Right ventricle myocardium inferior (tissue), 1 donor: ENCODE measurements around the gene ZBTB21. TPM values are rescaled to one million over a fixed set of nuclear protein-coding genes. Genes with fewer than 3 reads are reported as not detected.
"Not testable (repeated sequence)": the region's sequence is repeated elsewhere in the genome, so short reads cannot be mapped to it uniquely, and the experiment has no call there.

Experiments used
- ATAC-seq: fragments of 200-7000 bp; cut with Tn5 transposase; one replicate; pipeline ENCODE4 v1.9.1; 2020; ENCODE audit warnings: mild to moderate bottlenecking, moderate library complexity
- DNase-seq: peaks from one replicate; pipeline ENCODE4 v3.0.0; 2021; ENCODE audit errors: missing footprints
- intact Hi-C: fragments of 100-400 bp; cut with DNase I; formaldehyde crosslinking; loops from one replicate; pipeline ENCODE4 v1.11.0; 2022
- total RNA-seq: library from RNA; stranded (reverse); fragmentation: NEBNext Ultra II Directional; extraction: Animal tissue kit (Norgen Biotek cat#: 25700); gene quantifications from one replicate; pipeline ENCODE4 v1.2.1, GENCODE V29; 2021
- donor health status: DM: no; HTN: yes; CAD: no; lungs with severe emphysema.

Gene ZBTB21
- total RNA-seq, 1 donor from 2014 or later: 6.1 TPM

DNA sequence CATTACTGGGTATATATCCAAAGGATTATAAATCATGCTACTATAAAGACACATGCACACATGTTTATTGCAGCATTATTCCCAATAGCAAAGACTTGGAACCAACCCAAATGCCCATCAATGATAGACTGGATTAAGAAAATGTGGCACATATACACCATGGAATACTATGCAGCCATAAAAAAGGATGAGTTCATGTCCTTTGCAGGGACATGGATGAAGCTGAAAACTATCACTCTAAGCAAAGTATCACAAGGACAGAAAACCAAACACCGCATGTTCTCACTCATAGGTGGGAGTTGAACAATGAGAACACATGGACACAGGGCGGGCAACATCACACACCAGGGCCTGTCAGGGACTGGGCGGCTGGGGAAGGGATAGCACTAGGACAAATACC, 60.5 kb downstream of the ZBTB21 start:
- DNase-seq, ATAC-seq, intact Hi-C loops: not testable (repeated sequence)

DNA sequence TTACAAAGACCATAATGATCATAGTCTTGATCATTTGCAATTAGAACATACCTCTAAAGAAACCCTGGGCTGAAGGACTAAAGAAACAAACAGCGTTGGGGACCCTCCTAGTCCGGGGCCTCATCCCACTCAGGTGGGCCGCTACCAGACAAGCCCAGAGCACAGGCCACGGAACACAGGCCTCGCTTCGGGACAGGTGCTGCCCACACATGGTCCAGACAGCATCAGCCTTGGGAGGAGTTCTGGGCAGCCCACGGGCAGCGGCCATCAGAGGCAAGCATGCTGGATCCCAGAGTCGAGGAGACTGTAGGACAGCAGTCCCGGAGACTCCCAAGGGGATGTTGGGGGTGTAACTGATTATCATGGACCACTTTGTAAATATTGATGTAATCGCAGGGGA, 61.3 kb downstream of the ZBTB21 start:
- intact Hi-C loops: no loop called here
- DNase-seq (no peak), ATAC-seq (no peak)

DNA sequence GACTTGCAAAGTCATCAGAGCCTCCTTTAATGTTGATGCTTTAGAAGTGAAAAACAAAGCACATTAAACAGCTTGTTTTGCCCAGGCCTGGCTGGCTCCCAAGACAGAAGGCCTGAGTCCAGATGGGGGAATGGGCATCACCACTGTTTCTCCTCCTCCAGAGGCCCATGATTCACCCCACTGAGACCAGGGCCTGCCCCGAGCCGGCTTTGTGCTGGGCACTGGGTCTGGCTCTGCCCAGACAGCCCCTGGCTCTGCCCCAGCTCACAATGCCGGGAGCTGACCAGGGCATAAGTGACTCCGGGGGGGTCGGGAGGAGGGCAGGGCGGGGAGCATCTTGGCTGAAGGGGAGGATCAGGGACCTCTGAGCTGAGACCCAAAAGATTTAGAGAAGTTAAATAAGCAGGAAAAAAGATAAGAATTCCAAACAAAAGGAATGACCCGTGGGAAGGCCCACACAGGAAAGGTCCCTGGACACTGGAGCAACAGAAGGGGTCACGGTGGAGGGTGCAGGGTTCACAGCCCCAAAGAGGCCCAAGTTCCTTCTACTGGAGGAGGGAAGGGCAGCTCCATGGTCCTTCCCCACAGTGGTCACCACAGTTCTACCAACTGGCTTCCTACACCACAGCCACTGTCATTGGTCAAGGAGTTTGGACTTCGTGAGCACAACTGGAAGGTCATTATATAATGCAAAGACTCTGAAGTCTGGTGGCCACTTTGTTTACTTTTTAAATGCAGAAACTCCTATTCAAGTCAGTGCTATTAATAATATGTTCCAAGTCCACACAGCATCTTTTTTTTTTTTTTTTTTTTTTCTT, 61.9 kb downstream of the ZBTB21 start:
- no peak for DNase-seq
- intact Hi-C loops: no loop called here
- ATAC-seq: peak; percentile 35

DNA sequence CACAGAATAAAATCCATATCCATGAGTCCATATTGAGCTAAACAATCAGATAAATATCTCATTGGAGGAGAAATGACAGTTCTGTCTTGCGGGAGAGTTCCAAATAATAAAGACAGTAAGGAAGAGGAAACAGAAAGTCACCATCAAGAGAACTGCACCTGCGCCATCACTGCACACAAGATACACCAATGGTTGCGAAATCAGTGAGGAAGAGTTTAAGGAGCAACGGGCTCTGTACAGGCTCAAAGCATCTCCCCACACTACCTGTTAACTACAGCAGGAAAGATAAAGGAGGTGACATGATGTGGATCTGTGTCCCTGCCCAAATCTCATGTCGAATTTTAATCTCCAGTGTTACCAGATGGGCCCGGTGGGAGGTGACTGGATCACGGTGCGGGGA, 64.2 kb downstream of the ZBTB21 start:
- DNase-seq (no peak), ATAC-seq (no peak)
- intact Hi-C loops: no loop called here

DNA sequence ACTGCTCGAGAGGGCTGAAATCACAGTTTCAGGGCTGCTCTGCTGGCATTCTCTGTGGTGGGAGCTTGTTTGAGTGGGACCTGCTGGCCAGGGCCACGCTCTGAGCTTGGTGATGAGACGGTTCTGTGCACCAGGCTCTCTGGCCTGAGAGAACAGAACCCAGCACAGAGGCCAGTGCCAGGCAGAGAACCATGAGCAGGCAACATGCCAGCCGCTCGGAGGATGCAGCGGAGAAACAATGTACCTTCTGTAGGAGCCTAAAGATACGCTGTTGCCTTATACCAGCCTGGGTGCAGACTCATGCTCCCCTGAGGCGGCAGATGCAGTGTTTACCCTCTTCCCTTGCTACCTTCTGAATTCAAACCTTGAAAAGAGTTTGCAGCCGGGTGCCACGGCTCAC, 66.3 kb downstream of the ZBTB21 start:
- ATAC-seq (no peak), DNase-seq (no peak)
- intact Hi-C loops: no loop called here

DNA sequence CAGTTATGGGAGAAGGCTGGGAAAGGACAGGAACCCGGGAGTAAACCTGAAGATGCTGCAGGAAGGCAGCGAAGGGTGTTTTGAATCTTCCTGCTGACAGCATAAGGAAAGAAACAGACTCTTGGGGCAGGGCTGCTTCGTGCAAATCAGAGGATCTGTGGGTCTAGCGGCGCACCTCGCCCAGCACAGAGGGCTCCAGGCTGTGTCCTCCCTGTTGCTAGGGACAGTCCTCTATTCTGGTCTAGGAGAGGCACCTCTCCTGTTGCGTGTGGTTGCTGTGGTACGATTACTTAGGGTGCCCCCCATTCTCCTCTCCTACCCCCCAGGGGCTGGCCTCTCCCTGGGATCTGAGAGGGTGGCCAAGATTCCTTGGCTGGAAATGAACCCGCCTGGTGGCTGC, 67.7 kb downstream of the ZBTB21 start:
- no peak for ATAC-seq
- no peak for DNase-seq
- intact Hi-C loops: no loop called here

DNA sequence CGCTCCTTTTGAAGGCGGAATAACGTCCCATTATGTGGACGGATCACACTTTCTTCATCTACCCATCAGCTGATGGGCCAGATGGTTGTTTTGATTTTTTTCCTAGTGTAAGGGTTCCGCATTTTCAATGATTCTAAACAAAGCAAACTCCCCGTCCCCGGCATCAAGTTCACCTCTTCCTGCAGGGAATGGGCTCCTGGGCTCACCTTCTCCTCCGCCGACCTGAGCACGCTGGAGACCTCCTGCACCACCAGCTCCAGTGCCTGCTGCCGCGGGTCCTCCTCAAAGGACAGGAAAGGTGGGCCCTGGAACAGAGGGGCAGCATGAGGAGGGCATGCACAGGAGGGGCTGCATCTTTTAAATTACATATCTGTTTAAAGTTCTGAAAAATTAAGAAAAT, 68.2 kb downstream of the ZBTB21 start:
- no peak for DNase-seq
- intact Hi-C loops: no loop called here
- no peak for ATAC-seq

DNA sequence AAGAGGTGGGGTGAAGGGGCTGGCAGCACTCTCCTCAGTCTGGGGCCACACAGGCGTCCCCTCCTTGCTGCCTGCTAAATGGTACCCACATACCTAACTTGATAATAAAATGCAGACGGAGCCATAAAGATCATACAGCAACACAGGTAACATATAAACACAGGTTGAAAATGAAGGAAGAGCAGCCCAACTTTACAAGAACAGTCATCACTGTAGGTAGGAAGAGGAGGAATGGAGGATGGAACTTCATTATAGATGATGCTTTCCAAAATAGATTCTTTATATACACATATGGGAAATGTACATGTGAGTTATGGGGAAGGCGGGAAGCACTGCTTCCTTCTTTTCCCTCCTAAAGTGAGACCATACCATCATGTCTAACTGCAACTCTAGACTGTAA, 69.7 kb downstream of the ZBTB21 start:
- ATAC-seq (no peak), DNase-seq (no peak)
- intact Hi-C loops: no loop called here

DNA sequence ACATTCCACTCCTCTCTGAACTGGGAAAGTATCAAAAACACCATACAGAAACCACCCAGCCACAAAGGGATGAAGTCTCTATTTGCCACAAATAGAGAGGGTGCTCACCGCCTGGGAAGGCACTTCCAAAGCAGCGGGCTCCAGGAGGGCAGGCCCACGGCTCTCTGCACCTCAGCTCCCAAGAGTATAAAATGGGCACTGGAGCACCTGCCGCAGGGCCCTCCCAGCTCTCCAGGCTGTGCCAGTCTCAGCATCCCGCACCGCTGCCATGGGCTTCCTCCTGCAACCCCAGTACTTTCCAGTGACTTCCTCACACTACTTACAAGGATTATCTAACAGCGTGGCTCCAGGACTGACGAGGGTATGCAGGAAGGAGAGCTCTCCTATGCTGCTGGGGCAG, 70.8 kb downstream of the ZBTB21 start:
- ATAC-seq (no peak), DNase-seq (no peak)
- intact Hi-C loops: loop anchor here (10.0 kb wide), 1 partner anchor 175 kb away; no protein-coding TSS in a partner anchor

Other genes with a start within 250 kb of the ZBTB21 start
- gene RIPK4, start 243.3 kb downstream of the ZBTB21 start, total RNA-seq: 0.08 TPM
- 4.6 TPM for gene PRDM15, start 131.0 kb downstream of the ZBTB21 start, total RNA-seq
- gene C2CD2, start 56.3 kb downstream of the ZBTB21 start, total RNA-seq: 7.0 TPM
- not detected for gene UMODL1, start 61.0 kb upstream of the ZBTB21 start, total RNA-seq
- gene ABCG1, start 208.8 kb upstream of the ZBTB21 start, total RNA-seq: 9.0 TPM